B cell (primary cell): ENCODE measurements around the gene KLHL35.

Experiments used
- CTCF ChIP-seq: fragments of 200-600 bp; IDR thresholded peaks from one replicate; pipeline ENCODE4 v1.8.0; 2022; ENCODE audit warnings: antibody characterized with exemption, mild to moderate bottlenecking
- EZH2 ChIP-seq: IDR thresholded peaks from 2 replicates; pipeline ENCODE4 v1.6.1; 2012; ENCODE audit warnings: borderline replicate concordance, low read depth, mild to moderate bottlenecking, moderate library complexity, low read length; ENCODE audit not compliant: insufficient read depth, poor library complexity, severe bottlenecking

- TF ChIP-seq EZH2 (no peak), CTCF (no peak)
Observed at GRCh38 chr11:75449776-75450175, 16.8 kb upstream of the KLHL35 start.
